Psoas muscle (tissue), 8 donors: ENCODE results near the gene INPPL1. TPM values are rescaled to one million over a fixed set of nuclear protein-coding genes. Genes with fewer than 3 reads are reported as not detected.
"Not testable (repeated sequence)": the region's sequence is repeated elsewhere in the genome, so short reads cannot be mapped to it uniquely, and the experiment has no call there.

Source experiments
- ATAC-seq, 4 donors: fragments of 200-7000 bp; cut with Tn5 transposase; one replicate each; pipeline ENCODE4 v1.9.1; 2020; ENCODE audit warnings: moderate library complexity in 3 of 4, mild to moderate bottlenecking in 2 of 4
- DNase-seq, 2 donors: peaks; one replicate each; pipeline ENCODE4 v3.0.0-alpha.2; 2020
- H3K27ac ChIP-seq: fragments of 200-600 bp; one replicate; pipeline ENCODE4 v1.8.0; 2022
- H3K27me3 ChIP-seq, 3 donors: fragments of 200-600 bp in 1 of 3; one replicate each; pipeline versions ENCODE4 v1.6.1 to v1.8.0; 2013 to 2022; ENCODE audit warnings: low read length in 2 of 3, mild to moderate bottlenecking in 2 of 3, moderate library complexity in 1 of 3; ENCODE audit not compliant: insufficient read depth in 3 of 3
- H3K36me3 ChIP-seq, 2 donors: fragments of 200-600 bp in 1 of 2; one replicate each; pipeline versions ENCODE4 v1.6.1 to v1.8.0; 2013 to 2022; ENCODE audit warnings: low read depth in 1 of 2, mild to moderate bottlenecking in 1 of 2, moderate library complexity in 1 of 2; ENCODE audit not compliant: insufficient read depth in 1 of 2
- H3K4me1 ChIP-seq: fragments of 200-600 bp; one replicate; pipeline ENCODE4 v1.8.0; 2022
- H3K4me3 ChIP-seq: fragments of 200-600 bp; one replicate; pipeline ENCODE4 v1.8.0; 2022; ENCODE audit warnings: mild to moderate bottlenecking
- H3K9me3 ChIP-seq: fragments of 200-600 bp; one replicate; pipeline ENCODE4 v1.8.0; 2022
- CTCF ChIP-seq: fragments of 200-600 bp; IDR thresholded peaks from one replicate; pipeline ENCODE4 v1.8.0; 2022; ENCODE audit warnings: antibody characterized with exemption
- WGBS, 3 donors: extraction: QIAGEN DNeasy Blood & Tissue Kit; methylation state at CpG; one replicate each; pipeline versions ENCODE4 v1.1.6 to v1.1.7; 2013; 5-methylcytosine and 5-hydroxymethylcytosine counted together
- intact Hi-C, 2 donors: fragments of 100-400 bp; cut with DNase I; formaldehyde crosslinking; loops; one replicate each; pipeline versions ENCODE4 v1.11.0 to v1.14.2; 2022
- polyA plus RNA-seq, 3 donors: library from polyadenylated mRNA; stranded (reverse); fragments of 200-250 nt; gene quantifications; one replicate each; pipeline ENCODE4 v1.2.3, GENCODE V29; 2013
- total RNA-seq, 4 donors: library from RNA; stranded (reverse); fragmentation: NEBNext Ultra II Directional in 2 of 4; extraction: Animal tissue kit (Norgen Biotek cat#: 25700) in 2 of 4; gene quantifications; one replicate each; pipeline versions ENCODE4 v1.2.1 to v1.2.4, GENCODE V29; 2021 to 2023
- donor health status: healthy with polysubstance abuse.
- donor health status: DM: no; HTN: no; CAD: no; lungs with moderate emphysema.
- donor health status: Bipolar disorder and iron deficiency.
- donor health status: healthy.
- donor health status: DM: yes; HTN: yes; CAD: no.
- donor health status: DM: no; HTN: no; CAD: no.
- donor health status: DM: no; HTN: no; CAD: no.
- donor health status: DM: yes; HTN: yes; CAD: no.

INPPL1 gene
- total and polyA plus RNA-seq, 7 donors: 35.2 to 125 (median 90.7) TPM

- DNase-seq (no peak), ATAC-seq (no peak)
- Histone ChIP-seq H3K4me3 (no peak overlapping the region), H3K27ac (no peak overlapping the region), H3K4me1 (no peaks in the 10 kb centered on the region), H3K27me3 (no peaks in the 10 kb centered on the region), H3K36me3 (no peaks in the 10 kb centered on the region), H3K9me3 (no peaks in the 10 kb centered on the region)
- no peak for TF ChIP-seq CTCF
- intact Hi-C loops: no loop called here
- WGBS, 3 donors: 73 to 81% (median 76%) methylated on average over 5 of the region's 5 CpGs
Observed at GRCh38 chr11:72190631-72191071, 33.9 kb upstream of the INPPL1 start.

- Histone ChIP-seq H3K36me3 (no peaks in the 10 kb centered on the region), H3K4me3 (no peak within 1 kb of the TSS), H3K4me1 (no peaks in the 10 kb centered on the region), H3K9me3 (no peaks in the 10 kb centered on the region), H3K27me3 (no peaks in the 10 kb centered on the region), H3K27ac (no peak within 1 kb of the TSS)
- ATAC-seq (no peak), DNase-seq (no peak)
- TF ChIP-seq CTCF: no peak
- WGBS, 3 donors: 65 to 81% (median 76%) methylated on average over 5 of the region's 5 CpGs
- intact Hi-C loops: no loop called here
Observed at GRCh38 chr11:72191961-72192381, 32.6 kb upstream of the INPPL1 start, which contains the start of gene FOLR1. TSS of gene FOLR1 (plus strand) at chr11:72192140. CDS start at chr11:72192174, 34 bp downstream.

GRCh38 chr11:72195518-72196270 is 28.9 kb upstream of the INPPL1 start:
- H3K4me1 ChIP-seq: no peaks in the 10 kb centered on the region
- DNase-seq (no peak), ATAC-seq (no peak)
- H3K27ac ChIP-seq: no peak overlapping the region
- H3K4me3 ChIP-seq: no peak overlapping the region
- no peak for TF ChIP-seq CTCF
- no peaks in the 10 kb centered on the region for H3K9me3 ChIP-seq
- 87 to 95% (median 89%) methylated on average over 12 of the region's 12 CpGs for WGBS, 3 donors
- no peaks in the 10 kb centered on the region for H3K27me3 ChIP-seq
- intact Hi-C loops: no loop called here
- H3K36me3 ChIP-seq: no peaks in the 10 kb centered on the region

- intact Hi-C loops: not testable (repeated sequence)
Observed at GRCh38 chr11:72201445-72201844, 23.1 kb upstream of the INPPL1 start.

GRCh38 chr11:72202571-72202970 is 22.0 kb upstream of the INPPL1 start:
- WGBS, 3 donors: 94 to 96% (median 95%) methylated on average over 6 of the region's 6 CpGs
- ATAC-seq: no peak
- Histone ChIP-seq H3K4me1 (no peaks in the 10 kb centered on the region), H3K4me3 (no peak overlapping the region), H3K36me3 (no peaks in the 10 kb centered on the region), H3K27me3 (peaks cover 0 to under 1% (median 0%) of the 10 kb centered on the region in 3 donors), H3K27ac (no peak overlapping the region), H3K9me3 (no peaks in the 10 kb centered on the region)
- DNase-seq: no peak
- TF ChIP-seq CTCF: no peak
- intact Hi-C loops: no loop called here

More at GRCh38 chr11:72201445-72201844, 23.1 kb upstream of the INPPL1 start:
- H3K27me3 ChIP-seq, H3K9me3 ChIP-seq, ATAC-seq, DNase-seq, H3K4me1 ChIP-seq, H3K27ac ChIP-seq, H3K4me3 ChIP-seq, H3K36me3 ChIP-seq: not testable (repeated sequence)
- WGBS, 3 donors: 82 to 94% (median 94%) methylated on average over 35 to 42 of the region's 43 CpGs
